ENCODE data around the gene BEGAIN.

BEGAIN gene

GRCh38 chr14:100567877-100568163 lies 19.4 kb downstream of the BEGAIN start:
- no peak for DNase-seq (ENCODE audit: low read depth in 2 of 2)

- no peak for DNase-seq (ENCODE audit: low read depth in 2 of 2)
Measured at GRCh38 chr14:100567009-100567876, 20.0 kb downstream of the BEGAIN start.

GRCh38 chr14:100566586-100566985 lies 20.6 kb downstream of the BEGAIN start:
- no peak for DNase-seq (ENCODE audit: low read depth in 2 of 2)

- no peak for DNase-seq (ENCODE audit: low read depth in 2 of 2)
Measured at GRCh38 chr14:100566119-100566518, 21.1 kb downstream of the BEGAIN start.

- no peak for DNase-seq (ENCODE audit: low read depth in 2 of 2)
Measured at GRCh38 chr14:100565650-100566049, 21.6 kb downstream of the BEGAIN start.

- DNase-seq (ENCODE audit: low read depth in 2 of 2), result no peak
Measured at GRCh38 chr14:100564512-100564911, 22.7 kb downstream of the BEGAIN start.

- DNase-seq (ENCODE audit: low read depth in 2 of 2), result no peak
Measured at GRCh38 chr14:100562751-100563150, 24.5 kb downstream of the BEGAIN start.

GRCh38 chr14:100561005-100561404 lies 26.2 kb downstream of the BEGAIN start:
- no peak for DNase-seq (ENCODE audit: low read depth in 2 of 2)

- no peak for DNase-seq (ENCODE audit: low read depth in 2 of 2)
Measured at GRCh38 chr14:100560471-100560870, 26.7 kb downstream of the BEGAIN start.

- DNase-seq (ENCODE audit: low read depth in 2 of 2), result no peak
Measured at GRCh38 chr14:100559455-100559854, 27.8 kb downstream of the BEGAIN start.

- no peak for DNase-seq (ENCODE audit: low read depth in 2 of 2)
Measured at GRCh38 chr14:100558966-100559365, 28.3 kb downstream of the BEGAIN start.

- DNase-seq (ENCODE audit: low read depth in 2 of 2), result no peak
Measured at GRCh38 chr14:100558226-100558625, 29.0 kb downstream of the BEGAIN start.

GRCh38 chr14:100557658-100558057 lies 29.6 kb downstream of the BEGAIN start:
- no peak for DNase-seq (ENCODE audit: low read depth in 2 of 2)

- no peak for DNase-seq (ENCODE audit: low read depth in 2 of 2)
Measured at GRCh38 chr14:100556936-100557505, 30.2 kb downstream of the BEGAIN start.

GRCh38 chr14:100556140-100556475 lies 31.1 kb downstream of the BEGAIN start:
- DNase-seq (ENCODE audit: low read depth in 2 of 2), result no peak

- DNase-seq (ENCODE audit: low read depth in 2 of 2), result no peak
Measured at GRCh38 chr14:100555436-100556139, 31.6 kb downstream of the BEGAIN start.

- DNase-seq (ENCODE audit: low read depth in 2 of 2), result no peak
Measured at GRCh38 chr14:100554696-100555320, 32.4 kb downstream of the BEGAIN start.

GRCh38 chr14:100554082-100554677 lies 33.0 kb downstream of the BEGAIN start:
- no peak for DNase-seq (ENCODE audit: low read depth in 2 of 2)

GRCh38 chr14:100553471-100553870 lies 33.7 kb downstream of the BEGAIN start:
- DNase-seq (ENCODE audit: low read depth in 2 of 2), result no peak

- DNase-seq (ENCODE audit: low read depth in 2 of 2), result no peak
Measured at GRCh38 chr14:100552524-100553125, 34.6 kb downstream of the BEGAIN start.

GRCh38 chr14:100551056-100551455 lies 36.2 kb downstream of the BEGAIN start:
- DNase-seq (ENCODE audit: low read depth in 2 of 2), result no peak

Measured in activated CD8-positive, alpha-beta memory T cell treated with anti-CD3 and anti-CD28 coated beads for 4 hours (primary cell).